HL-60 (cell line): ENCODE results near the gene RSRC2.

Source experiments
- DNase-seq, 2 experiments: peaks; one replicate each; pipeline ENCODE4 v3.0.0-alpha.2; 2010 to 2020; ENCODE audit warnings: low read depth in 1 of 2, low spot score in 1 of 2
- H3K27ac ChIP-seq: fragments of 250-450 bp; sonication (Bioruptor Pico); replicated peaks from 2 replicates; pipeline ENCODE4 v1.5.1; 2020; ENCODE audit warnings: mild to moderate bottlenecking, moderate library complexity
- H3K27me3 ChIP-seq: fragments of 250-450 bp; sonication (Bioruptor Pico); 2 replicates; pipeline ENCODE4 v1.5.1; 2021; ENCODE audit warnings: mild to moderate bottlenecking, moderate library complexity; ENCODE audit not compliant: insufficient read depth, poor library complexity, severe bottlenecking
- H3K4me3 ChIP-seq: replicated peaks from 2 replicates; pipeline ENCODE4 v1.5.1; 2011; ENCODE audit warnings: mild to moderate bottlenecking, control low read depth, low read length; ENCODE audit not compliant: insufficient read depth
- CTCF ChIP-seq: IDR thresholded peaks from one replicate; pipeline ENCODE4 v1.5.1; 2011; ENCODE audit warnings: low read length, control low read depth, inconsistent platforms; ENCODE audit not compliant: insufficient read depth
- GABPA ChIP-seq: IDR thresholded peaks from 2 replicates; pipeline ENCODE4 v1.6.1; 2012; ENCODE audit warnings: low read depth
- POLR2AphosphoS5 ChIP-seq: IDR thresholded peaks from 2 replicates; pipeline ENCODE4 v1.6.1; 2012; ENCODE audit warnings: low read depth
- SPI1 ChIP-seq: IDR thresholded peaks from 2 replicates; pipeline ENCODE4 v1.6.1; 2012; ENCODE audit warnings: low read depth, mild to moderate bottlenecking, borderline replicate concordance
- TF ChIP-seq, protein P1 (sequence below): IDR thresholded peaks from 2 replicates; pipeline ENCODE4 v1.6.1; 2012; ENCODE audit warnings: low read depth; ENCODE audit not compliant: insufficient replicate concordance

Gene RSRC2

DNA sequence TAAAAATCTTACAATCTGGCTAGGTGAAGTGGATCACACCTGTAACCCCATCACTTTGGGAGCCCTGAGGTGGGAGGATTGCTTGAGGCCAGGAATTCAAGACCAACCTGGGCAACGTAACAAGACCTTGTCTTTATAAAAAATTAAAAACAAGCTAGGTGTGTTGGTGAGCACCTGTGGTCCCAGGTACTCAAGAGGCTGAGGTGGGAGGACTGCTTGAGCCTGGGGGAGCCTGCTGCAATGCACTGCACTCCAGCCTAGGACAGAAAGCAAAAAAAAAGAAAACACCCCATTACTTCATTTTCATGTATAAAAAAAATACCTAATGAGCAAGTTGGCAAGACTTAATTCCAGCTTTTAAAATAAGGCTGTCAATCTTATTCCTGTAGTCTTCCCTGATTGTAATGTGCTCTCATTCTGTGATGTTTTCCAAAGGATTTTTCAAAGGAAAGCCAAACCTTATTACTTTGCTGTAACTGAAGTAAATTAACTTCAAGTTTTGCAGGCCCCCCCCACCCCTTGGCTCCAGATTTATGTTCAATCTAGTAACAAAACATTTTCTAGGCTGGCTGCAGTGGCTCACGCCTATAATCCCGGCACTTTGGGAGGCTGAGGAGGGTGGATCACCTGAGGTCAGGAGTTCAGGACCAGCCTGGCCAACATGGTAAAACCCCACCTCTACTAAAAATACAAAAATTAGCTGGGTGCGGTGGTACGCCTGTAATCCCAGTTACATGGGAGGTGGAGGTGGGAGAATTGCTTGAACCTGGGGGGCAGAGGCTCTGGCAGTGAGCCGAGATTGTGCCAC, 22.7 kb downstream of the RSRC2 start:
- H3K4me3 ChIP-seq, result no peak overlapping the region
- H3K27me3 ChIP-seq, result no peaks in the 10 kb centered on the region
- DNase-seq, result no peak
- H3K27ac ChIP-seq, result no peak overlapping the region
- TF ChIP-seq, protein P1, sequence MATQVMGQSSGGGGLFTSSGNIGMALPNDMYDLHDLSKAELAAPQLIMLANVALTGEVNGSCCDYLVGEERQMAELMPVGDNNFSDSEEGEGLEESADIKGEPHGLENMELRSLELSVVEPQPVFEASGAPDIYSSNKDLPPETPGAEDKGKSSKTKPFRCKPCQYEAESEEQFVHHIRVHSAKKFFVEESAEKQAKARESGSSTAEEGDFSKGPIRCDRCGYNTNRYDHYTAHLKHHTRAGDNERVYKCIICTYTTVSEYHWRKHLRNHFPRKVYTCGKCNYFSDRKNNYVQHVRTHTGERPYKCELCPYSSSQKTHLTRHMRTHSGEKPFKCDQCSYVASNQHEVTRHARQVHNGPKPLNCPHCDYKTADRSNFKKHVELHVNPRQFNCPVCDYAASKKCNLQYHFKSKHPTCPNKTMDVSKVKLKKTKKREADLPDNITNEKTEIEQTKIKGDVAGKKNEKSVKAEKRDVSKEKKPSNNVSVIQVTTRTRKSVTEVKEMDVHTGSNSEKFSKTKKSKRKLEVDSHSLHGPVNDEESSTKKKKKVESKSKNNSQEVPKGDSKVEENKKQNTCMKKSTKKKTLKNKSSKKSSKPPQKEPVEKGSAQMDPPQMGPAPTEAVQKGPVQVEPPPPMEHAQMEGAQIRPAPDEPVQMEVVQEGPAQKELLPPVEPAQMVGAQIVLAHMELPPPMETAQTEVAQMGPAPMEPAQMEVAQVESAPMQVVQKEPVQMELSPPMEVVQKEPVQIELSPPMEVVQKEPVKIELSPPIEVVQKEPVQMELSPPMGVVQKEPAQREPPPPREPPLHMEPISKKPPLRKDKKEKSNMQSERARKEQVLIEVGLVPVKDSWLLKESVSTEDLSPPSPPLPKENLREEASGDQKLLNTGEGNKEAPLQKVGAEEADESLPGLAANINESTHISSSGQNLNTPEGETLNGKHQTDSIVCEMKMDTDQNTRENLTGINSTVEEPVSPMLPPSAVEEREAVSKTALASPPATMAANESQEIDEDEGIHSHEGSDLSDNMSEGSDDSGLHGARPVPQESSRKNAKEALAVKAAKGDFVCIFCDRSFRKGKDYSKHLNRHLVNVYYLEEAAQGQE, result no peak
- TF ChIP-seq POLR2AphosphoS5 (no peak; the same call in none of the 2 replicates), CTCF (no peak), GABPA (no peak), SPI1 (no peak)

GRCh38 chr12:122503147-122503751, 23.5 kb downstream of the RSRC2 start:
- DNase-seq, result no peak
- Histone ChIP-seq H3K4me3 (no peak overlapping the region), H3K27me3 (no peaks in the 10 kb centered on the region), H3K27ac (no peak overlapping the region)
- TF ChIP-seq POLR2AphosphoS5 (no peak), GABPA (no peak), SPI1 (no peak), CTCF (no peak)
- TF ChIP-seq, protein P1, result no peak

DNA sequence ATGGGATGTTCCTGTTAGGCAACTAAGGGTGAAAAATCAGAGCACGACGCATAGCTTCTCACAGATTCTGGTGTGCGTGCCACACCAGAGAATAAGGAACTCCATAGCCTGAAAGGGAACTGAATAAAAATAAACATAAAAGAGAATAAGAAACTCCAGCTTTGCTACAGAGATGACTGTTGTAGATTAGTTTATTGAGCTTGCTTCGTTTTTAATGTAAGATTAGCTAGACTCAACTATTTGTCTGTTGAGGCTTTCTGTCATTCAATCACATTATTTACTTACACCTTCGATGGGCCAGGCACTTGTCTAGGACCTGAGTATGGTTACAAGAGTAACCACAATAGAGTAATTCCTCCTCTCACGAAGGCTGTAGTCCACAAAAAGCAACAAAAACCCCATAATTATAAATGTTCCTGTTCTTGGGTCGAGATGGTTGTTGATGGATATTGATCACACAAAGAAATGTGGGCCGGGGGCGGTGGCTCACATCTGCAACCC, 25.2 kb downstream of the RSRC2 start:
- DNase-seq, result no peak
- H3K27ac ChIP-seq, result peak overlapping the region; percentile 93
- no peaks in the 10 kb centered on the region for H3K27me3 ChIP-seq
- peak overlapping the region; percentile 41 for H3K4me3 ChIP-seq
- no peak for TF ChIP-seq GABPA
- no peak for TF ChIP-seq POLR2AphosphoS5
- peak; percentile 90 for TF ChIP-seq SPI1
- TF ChIP-seq, protein P1, result no peak
